Common myeloid progenitor, CD34-positive (primary cell): ENCODE data around the gene HYOU1.

Experiments used
- CTCF ChIA-PET: fragments of 350-600 bp; sonication (Branson Sonifier 250); formaldehyde crosslinking; loops from one replicate; lab custom pipeline; 2021; ENCODE audit warnings: antibody characterized with exemption; lab: Charles Lee
- POLR2A ChIA-PET: fragments of 350-600 bp; sonication (Branson Sonifier 250); formaldehyde crosslinking; loops from one replicate; lab custom pipeline; 2021; ENCODE audit warnings: antibody characterized with exemption; lab: Charles Lee
- DNase-seq, 3 donors: peaks; one replicate each; pipeline versions ENCODE4 v3.0.0 to v3.0.0-alpha.2; 2013
- H3K27ac ChIP-seq, 2 experiments: 1 replicate in 1 of 2; 2 replicates in 1 of 2; pipeline ENCODE4 v1.7.0; 2013; ENCODE audit warnings: inconsistent platforms in 2 of 2, low read length in 2 of 2, mild to moderate bottlenecking in 2 of 2, low read depth in 1 of 2, moderate library complexity in 1 of 2; ENCODE audit not compliant: severe bottlenecking in 2 of 2, insufficient read depth in 1 of 2, poor library complexity in 1 of 2
- H3K27me3 ChIP-seq, 5 experiments: replicated peaks in 2 of 5; 1 replicate in 3 of 5; 2 replicates in 2 of 5; pipeline versions ENCODE4 v1.6.1 to v1.7.0; 2013; ENCODE audit warnings: low read length in 4 of 5, mild to moderate bottlenecking in 2 of 5, moderate library complexity in 2 of 5, inconsistent platforms in 1 of 5; ENCODE audit not compliant: insufficient read depth in 5 of 5, control insufficient read depth in 4 of 5
- H3K36me3 ChIP-seq, 4 experiments: 1 replicate in 2 of 4; 2 replicates in 2 of 4; pipeline versions ENCODE4 v1.6.1 to v1.7.0; 2013; ENCODE audit warnings: low read length in 3 of 4, control low read depth in 1 of 4, mild to moderate bottlenecking in 1 of 4; ENCODE audit not compliant: control insufficient read depth in 4 of 4, insufficient read depth in 4 of 4
- H3K4me1 ChIP-seq, 4 experiments: 1 replicate in 3 of 4; 2 replicates in 1 of 4; pipeline versions ENCODE4 v1.6.1 to v1.7.1; 2013; ENCODE audit warnings: low read length in 3 of 4, mild to moderate bottlenecking in 3 of 4, control low read depth in 1 of 4, inconsistent platforms in 1 of 4, moderate library complexity in 1 of 4; ENCODE audit not compliant: control insufficient read depth in 4 of 4, insufficient read depth in 4 of 4; ENCODE audit errors: control extremely low read depth in 1 of 4
- H3K4me3 ChIP-seq, 7 experiments: 1 replicate in 4 of 7; 2 replicates in 3 of 7; pipeline versions ENCODE4 v1.5.1 to v1.7.0; 2013; ENCODE audit warnings: mild to moderate bottlenecking in 7 of 7, low read length in 6 of 7, moderate library complexity in 6 of 7, inconsistent platforms in 2 of 7, low read depth in 2 of 7, control low read depth in 1 of 7; ENCODE audit not compliant: insufficient read depth in 4 of 7, control insufficient read depth in 1 of 7; ENCODE audit errors: extremely low read depth in 1 of 7
- H3K9me3 ChIP-seq, 5 experiments: 1 replicate in 4 of 5; 2 replicates in 1 of 5; pipeline versions ENCODE4 v1.6.1 to v1.7.1; 2013; ENCODE audit warnings: low read length in 4 of 5, mild to moderate bottlenecking in 2 of 5, inconsistent platforms in 1 of 5, low read depth in 1 of 5, moderate library complexity in 1 of 5; ENCODE audit not compliant: control insufficient read depth in 4 of 5, insufficient read depth in 2 of 5; ENCODE audit errors: control extremely low read depth in 1 of 5
- WGBS: methylation state at CpG from one replicate; pipeline ENCODE4 v1.1.5; 2013; ENCODE audit not compliant: insufficient coverage; 5-methylcytosine and 5-hydroxymethylcytosine counted together

HYOU1 gene

DNA sequence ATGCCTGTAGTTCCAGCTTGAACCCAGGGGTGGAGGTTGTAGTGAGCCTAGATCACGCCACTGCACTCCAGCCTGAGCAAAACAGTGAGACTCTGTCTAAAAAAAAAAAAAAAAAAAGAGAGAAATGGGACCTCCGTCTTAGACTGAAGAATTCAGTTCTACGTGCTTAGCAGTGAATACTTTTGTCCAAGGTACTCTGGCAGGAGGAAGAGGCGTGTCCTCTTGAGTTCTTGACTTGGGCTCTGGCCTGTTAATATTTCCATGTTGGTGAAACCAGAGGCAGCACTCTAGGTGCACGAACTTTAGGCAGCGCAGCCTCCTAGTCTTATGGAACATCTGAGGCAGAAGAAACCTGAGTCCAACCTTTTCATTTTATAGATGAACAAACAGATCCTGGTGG lies 30.1 kb upstream of the HYOU1 start:
- Histone ChIP-seq H3K4me3 (peak overlapping the region in 1 of 7 experiments; percentile 42), H3K9me3 (no peaks in the 10 kb centered on the region), H3K27me3 (no peaks in the 10 kb centered on the region), H3K36me3 (peaks cover 5 to 31% (median 10%) of the 10 kb centered on the region in 4 experiments), H3K27ac (peak overlapping the region in 1 of 2 experiments; percentile 60), H3K4me1 (peaks cover 19 to 58% (median 39%) of the 10 kb centered on the region in 4 experiments)
- 88% methylated on average over 6 of the region's 6 CpGs for WGBS
- POLR2A ChIA-PET: interaction anchor here (0.8 to 1.6 kb wide), 2 partner anchors 20 to 31 kb away, joined by 3 to 5 read pairs; partner anchors contain the start of gene VPS11
- DNase-seq: peak in 1 of 3 donors; percentile 32
- CTCF ChIA-PET: interaction anchor here (0.8 to 1.6 kb wide), 2 partner anchors 21 to 31 kb away, joined by 3 to 4 read pairs; no protein-coding TSS in a partner anchor

DNA sequence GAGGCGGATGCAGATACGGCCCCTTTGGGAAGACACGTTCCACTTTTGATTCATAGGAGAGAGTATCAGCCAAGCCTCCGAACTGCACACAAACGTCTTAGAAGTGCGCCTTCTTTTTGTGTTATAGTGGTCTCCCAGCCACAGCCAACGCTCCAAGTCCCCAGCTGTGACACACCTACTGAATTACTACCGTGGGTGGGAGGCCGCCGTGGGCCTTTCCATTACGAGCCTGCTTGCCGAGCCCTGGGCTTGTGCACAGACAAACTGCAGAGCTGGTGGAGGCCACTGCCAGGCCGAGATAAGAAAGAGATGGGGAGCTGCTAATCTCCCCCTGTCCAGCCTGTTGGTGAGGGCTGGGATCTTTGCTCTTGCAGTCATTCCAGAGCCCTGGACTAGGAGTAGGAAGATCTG lies 28.4 kb upstream of the HYOU1 start:
- Histone ChIP-seq H3K9me3 (no peaks in the 10 kb centered on the region), H3K27me3 (no peaks in the 10 kb centered on the region), H3K4me3 (peak overlapping the region; percentile 69 to 94 (median 87)), H3K36me3 (peaks cover 11 to 43% (median 17%) of the 10 kb centered on the region in 4 experiments), H3K27ac (peak overlapping the region; percentile 46 to 86), H3K4me1 (peaks cover 14 to 50% (median 36%) of the 10 kb centered on the region in 4 experiments)
- POLR2A ChIA-PET: interaction anchor here (1.3 to 2.1 kb wide), 2 partner anchors 9 to 18 kb away, joined by 5 to 19 read pairs; partner anchors contain the start of gene VPS11
- CTCF ChIA-PET: interaction anchor here (0.6 to 4.9 kb wide), 10 partner anchors 10 to 134 kb away, joined by 3 to 25 read pairs (median 4); partner anchors contain the start of genes DPAGT1 and VPS11
- DNase-seq: peak; percentile 22 to 62 (median 42)
- 7% methylated on average over 12 of the region's 13 CpGs for WGBS

DNA sequence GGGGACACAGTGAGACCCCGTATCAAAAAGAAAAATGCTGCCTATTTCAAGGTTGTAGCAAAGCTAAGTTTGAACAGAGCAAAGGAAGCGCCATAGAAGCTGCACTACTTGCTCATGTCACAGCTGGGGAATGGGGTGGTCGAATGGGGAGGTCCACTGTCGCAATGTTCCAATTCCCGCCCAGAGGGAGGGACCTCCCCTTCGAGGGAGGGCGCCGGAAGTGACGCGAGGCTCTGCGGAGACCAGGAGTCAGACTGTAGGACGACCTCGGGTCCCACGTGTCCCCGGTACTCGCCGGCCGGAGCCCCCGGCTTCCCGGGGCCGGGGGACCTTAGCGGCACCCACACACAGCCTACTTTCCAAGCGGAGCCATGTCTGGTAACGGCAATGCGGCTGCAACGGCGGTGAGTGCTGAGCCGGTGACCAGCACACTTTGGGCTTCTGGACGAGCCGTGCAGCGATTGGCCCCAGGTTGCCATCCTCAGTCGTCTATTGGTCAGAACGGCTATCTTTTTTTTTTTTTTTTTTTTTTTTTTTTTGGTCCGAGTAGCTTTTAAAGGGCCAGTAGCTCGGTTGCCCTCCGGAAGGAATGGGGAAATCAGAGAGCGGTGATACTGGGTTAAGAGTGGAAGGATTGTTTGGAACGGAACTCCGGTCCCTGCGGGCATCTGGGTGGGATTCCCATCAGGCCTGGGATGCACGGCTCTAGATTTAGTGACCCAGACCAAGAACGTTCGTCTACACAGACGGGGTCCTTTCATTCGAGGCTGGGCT lies 27.8 kb upstream of the HYOU1 start, which contains the start of gene HMBS:
TSS of gene HMBS (plus strand) at position 219 of the 774 bp plus-strand sequence. CDS start at position 372, 153 bp downstream.
- Histone ChIP-seq H3K27ac (peak within 1 kb of the TSS; percentile 46 to 86), H3K27me3 (no peaks in the 10 kb centered on the region), H3K36me3 (peaks cover 12 to 40% (median 20%) of the 10 kb centered on the region in 4 experiments), H3K9me3 (no peaks in the 10 kb centered on the region), H3K4me1 (peaks cover 14 to 44% (median 34%) of the 10 kb centered on the region in 4 experiments), H3K4me3 (peak within 1 kb of the TSS; percentile 69 to 94 (median 87))
- DNase-seq: peak; percentile 95 to 98 (median 98)
- ChIA-PET CTCF (interaction anchor here (0.6 to 4.9 kb wide), 9 partner anchors 10 to 135 kb away, joined by 3 to 25 read pairs (median 4); partner anchors contain the start of genes DPAGT1 and VPS11), POLR2A (interaction anchor here (1.3 to 2.1 kb wide), 2 partner anchors 10 to 17 kb away, joined by 5 to 19 read pairs; partner anchors contain the start of gene VPS11)
- WGBS: 0% methylated on average over 35 of the region's 45 CpGs

DNA sequence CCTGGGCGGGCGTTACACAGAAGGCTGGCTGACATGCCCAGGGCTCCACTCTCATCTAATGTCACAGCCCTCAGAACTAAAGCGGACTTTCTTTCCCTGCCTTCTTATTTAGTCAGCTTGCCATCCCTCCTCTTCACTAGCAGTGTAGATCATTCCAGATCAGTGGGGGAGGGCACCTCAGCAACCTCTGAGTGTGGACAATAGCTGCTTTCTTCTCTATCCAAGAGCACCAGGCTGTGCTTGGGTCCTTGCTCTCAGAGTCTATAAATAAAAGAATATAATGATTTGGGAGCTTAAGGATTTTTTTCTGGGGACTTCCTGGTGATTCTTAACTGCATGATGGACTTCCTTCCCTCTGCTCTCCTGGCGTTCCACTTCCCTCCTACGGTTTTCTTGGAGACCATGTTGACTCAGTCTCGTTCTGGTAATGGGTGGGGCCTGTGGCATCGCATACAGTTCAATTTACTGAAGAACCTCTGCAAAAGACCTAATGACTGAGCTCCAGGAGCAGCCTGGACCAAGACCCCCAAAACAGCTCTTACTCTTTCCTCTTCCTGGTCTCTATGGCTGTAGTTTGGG lies 24.8 kb upstream of the HYOU1 start:
- no peaks in the 10 kb centered on the region for H3K9me3 ChIP-seq
- ChIA-PET POLR2A (interaction anchor here (1.5 kb wide), 1 partner anchor 14 kb away, joined by 4 read pairs; the partner anchor contains the start of gene VPS11), CTCF (interaction anchor here (0.5 to 4.9 kb wide), 3 partner anchors 11 to 44 kb away, joined by 3 to 25 read pairs (median 4); a partner anchor contains a TSS)
- peaks cover 7 to 23% (median 17%) of the 10 kb centered on the region in 4 experiments for H3K4me1 ChIP-seq
- no peak overlapping the region for H3K4me3 ChIP-seq
- DNase-seq: no peak
- H3K27ac ChIP-seq: no peak overlapping the region
- no peaks in the 10 kb centered on the region for H3K27me3 ChIP-seq
- WGBS: 93% methylated on average over 6 of the region's 7 CpGs
- peaks cover 14 to 58% (median 46%) of the 10 kb centered on the region in 4 experiments for H3K36me3 ChIP-seq

DNA sequence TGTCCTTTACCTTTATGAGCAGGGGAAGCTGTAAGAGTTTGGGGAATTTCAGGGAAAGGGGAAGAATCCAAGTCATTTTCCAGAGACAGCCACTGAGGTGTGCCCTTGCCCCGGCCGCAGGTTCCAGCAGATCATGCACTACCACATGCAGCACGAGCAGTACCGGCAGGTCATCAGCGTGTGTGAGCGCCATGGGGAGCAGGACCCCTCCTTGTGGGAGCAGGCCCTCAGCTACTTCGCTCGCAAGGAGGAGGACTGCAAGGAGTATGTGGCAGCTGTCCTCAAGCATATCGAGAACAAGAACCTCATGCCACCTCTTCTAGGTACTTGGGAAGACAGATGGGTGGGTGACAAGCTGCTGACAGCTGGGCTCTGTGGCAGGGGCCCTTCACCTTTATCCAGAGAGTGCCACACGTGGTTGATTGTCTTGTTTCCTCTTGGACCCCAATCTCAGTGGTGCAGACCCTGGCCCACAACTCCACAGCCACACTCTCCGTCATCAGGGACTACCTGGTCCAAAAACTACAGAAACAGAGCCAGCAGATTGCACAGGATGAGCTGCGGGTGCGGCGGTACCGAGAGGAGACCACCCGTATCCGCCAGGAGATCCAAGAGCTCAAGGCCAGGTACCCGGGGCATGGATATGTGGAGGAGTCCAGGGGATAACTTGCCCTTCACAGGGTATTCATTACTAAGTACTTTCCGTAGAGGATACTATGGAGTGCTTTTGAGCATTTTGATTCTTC lies 21.8 kb upstream of the HYOU1 start:
- H3K36me3 ChIP-seq: peaks cover 17 to 71% (median 51%) of the 10 kb centered on the region in 4 experiments

DNA sequence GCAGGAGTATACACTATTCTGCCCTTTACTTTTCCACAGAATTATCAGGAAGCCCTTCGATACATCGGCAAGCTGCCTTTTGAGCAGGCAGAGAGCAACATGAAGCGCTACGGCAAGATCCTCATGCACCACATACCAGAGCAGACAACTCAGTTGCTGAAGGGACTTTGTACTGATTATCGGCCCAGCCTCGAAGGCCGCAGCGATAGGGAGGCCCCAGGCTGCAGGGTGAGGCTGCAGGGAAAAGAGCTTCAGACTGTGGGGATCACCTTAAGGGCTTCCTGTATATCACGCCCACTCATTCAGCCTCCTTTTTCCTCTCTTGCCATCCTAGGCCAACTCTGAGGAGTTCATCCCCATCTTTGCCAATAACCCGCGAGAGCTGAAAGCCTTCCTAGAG lies 20.8 kb upstream of the HYOU1 start:
- Histone ChIP-seq H3K9me3 (no peaks in the 10 kb centered on the region), H3K4me3 (no peak overlapping the region), H3K4me1 (no peaks in the 10 kb centered on the region), H3K27ac (no peak overlapping the region), H3K27me3 (no peaks in the 10 kb centered on the region), H3K36me3 (peaks cover 26 to 81% (median 58%) of the 10 kb centered on the region in 4 experiments)
- 98% methylated on average over 7 of the region's 11 CpGs for WGBS
- CTCF ChIA-PET: interaction anchor here (1.1 to 2.5 kb wide), 4 partner anchors 11 to 17 kb away, joined by 3 to 8 read pairs (median 4); a partner anchor contains a TSS
- no peak for DNase-seq
- POLR2A ChIA-PET: interaction anchor here (0.6 kb wide), 1 partner anchor 1207 kb away, joined by 5 read pairs; no protein-coding TSS in a partner anchor

More for the DNA sequence above, 21.8 kb upstream of the HYOU1 start:
- Histone ChIP-seq H3K27ac (no peak overlapping the region), H3K4me1 (no peaks in the 10 kb centered on the region), H3K4me3 (no peak overlapping the region), H3K27me3 (no peaks in the 10 kb centered on the region), H3K9me3 (no peaks in the 10 kb centered on the region)
- ChIA-PET POLR2A (interaction anchor here (0.6 to 0.8 kb wide), 2 partner anchors 11 to 14 kb away, joined by 4 to 5 read pairs; partner anchors contain the start of gene VPS11), CTCF (interaction anchor here (1.4 to 2.5 kb wide), 4 partner anchors 11 to 16 kb away, joined by 4 to 9 read pairs (median 6); partner anchors contain the start of gene VPS11)
- DNase-seq: no peak
- 99% methylated on average over 18 of the region's 19 CpGs for whole genome bisulfite sequencing
